Sigmoid colon (tissue), 4 donors: ENCODE measurements around the gene GSTCD.

Experiments
- POLR2A ChIP-seq, 2 donors: fragments of 450-650 bp; IDR thresholded peaks; one replicate each; pipeline ENCODE4 v1.6.1; 2016; ENCODE audit warnings: antibody characterized with exemption in 2 of 2, mild to moderate bottlenecking in 2 of 2, moderate library complexity in 2 of 2
- POLR2AphosphoS5 ChIP-seq, 4 donors: sonication (generic); formaldehyde crosslinking; IDR thresholded peaks; one replicate each; pipeline ENCODE4 v1.6.1; 2017; ENCODE audit warnings: antibody characterized with exemption in 4 of 4
- TF ChIP-seq, protein P1 (sequence below), 4 experiments: fragments of 450-650 bp in 3 of 4; fragments of 200-600 bp in 1 of 4; IDR thresholded peaks; one replicate each; pipeline ENCODE4 v1.5.1; 2016 to 2019; ENCODE audit warnings: antibody characterized with exemption in 4 of 4, mild to moderate bottlenecking in 3 of 4, moderate library complexity in 2 of 4

DNA sequence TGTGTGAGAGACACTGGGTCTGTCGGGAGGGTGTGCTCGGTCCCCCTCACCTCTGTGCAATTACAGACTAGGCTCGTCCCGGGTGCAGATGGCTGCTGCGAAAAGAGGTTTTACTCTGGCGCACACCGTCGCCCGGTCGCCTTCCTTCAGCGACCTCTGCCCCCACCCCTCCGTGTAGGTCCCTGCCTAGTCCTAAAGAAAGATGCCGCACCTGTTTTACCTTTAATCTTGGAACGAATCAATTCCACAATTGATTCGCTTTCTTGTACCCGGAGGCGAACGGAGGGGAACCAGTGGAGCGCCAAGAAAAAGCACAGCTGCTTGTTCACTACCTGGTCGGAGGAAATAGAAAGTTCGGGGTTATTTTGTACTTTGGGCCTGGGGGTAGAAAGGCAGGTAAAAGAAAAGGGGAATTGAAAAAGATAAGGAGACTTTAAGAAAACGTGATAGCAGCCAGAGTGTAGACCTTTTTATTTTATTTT lies 187.9 kb downstream of the GSTCD start:
- TF ChIP-seq, protein P1, sequence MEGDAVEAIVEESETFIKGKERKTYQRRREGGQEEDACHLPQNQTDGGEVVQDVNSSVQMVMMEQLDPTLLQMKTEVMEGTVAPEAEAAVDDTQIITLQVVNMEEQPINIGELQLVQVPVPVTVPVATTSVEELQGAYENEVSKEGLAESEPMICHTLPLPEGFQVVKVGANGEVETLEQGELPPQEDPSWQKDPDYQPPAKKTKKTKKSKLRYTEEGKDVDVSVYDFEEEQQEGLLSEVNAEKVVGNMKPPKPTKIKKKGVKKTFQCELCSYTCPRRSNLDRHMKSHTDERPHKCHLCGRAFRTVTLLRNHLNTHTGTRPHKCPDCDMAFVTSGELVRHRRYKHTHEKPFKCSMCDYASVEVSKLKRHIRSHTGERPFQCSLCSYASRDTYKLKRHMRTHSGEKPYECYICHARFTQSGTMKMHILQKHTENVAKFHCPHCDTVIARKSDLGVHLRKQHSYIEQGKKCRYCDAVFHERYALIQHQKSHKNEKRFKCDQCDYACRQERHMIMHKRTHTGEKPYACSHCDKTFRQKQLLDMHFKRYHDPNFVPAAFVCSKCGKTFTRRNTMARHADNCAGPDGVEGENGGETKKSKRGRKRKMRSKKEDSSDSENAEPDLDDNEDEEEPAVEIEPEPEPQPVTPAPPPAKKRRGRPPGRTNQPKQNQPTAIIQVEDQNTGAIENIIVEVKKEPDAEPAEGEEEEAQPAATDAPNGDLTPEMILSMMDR (IDR thresholded peaks at IDR 0.05), result no peak
- TF ChIP-seq POLR2A (IDR thresholded peaks at IDR 0.05), result no peak
- no peak for TF ChIP-seq POLR2AphosphoS5 (IDR thresholded peaks at IDR 0.05)
